ENCODE data around the gene CX3CL1. TPM values are rescaled to one million over a fixed set of nuclear protein-coding genes. Genes with fewer than 3 reads are reported as not detected.
A peak's percentile ranks its signal among the peaks of the same experiment; 100 is the strongest.

The CX3CL1 gene
- total and polyA plus RNA-seq, 8 donors: 8.6 to 27.8 (median 11.2) TPM

DNA sequence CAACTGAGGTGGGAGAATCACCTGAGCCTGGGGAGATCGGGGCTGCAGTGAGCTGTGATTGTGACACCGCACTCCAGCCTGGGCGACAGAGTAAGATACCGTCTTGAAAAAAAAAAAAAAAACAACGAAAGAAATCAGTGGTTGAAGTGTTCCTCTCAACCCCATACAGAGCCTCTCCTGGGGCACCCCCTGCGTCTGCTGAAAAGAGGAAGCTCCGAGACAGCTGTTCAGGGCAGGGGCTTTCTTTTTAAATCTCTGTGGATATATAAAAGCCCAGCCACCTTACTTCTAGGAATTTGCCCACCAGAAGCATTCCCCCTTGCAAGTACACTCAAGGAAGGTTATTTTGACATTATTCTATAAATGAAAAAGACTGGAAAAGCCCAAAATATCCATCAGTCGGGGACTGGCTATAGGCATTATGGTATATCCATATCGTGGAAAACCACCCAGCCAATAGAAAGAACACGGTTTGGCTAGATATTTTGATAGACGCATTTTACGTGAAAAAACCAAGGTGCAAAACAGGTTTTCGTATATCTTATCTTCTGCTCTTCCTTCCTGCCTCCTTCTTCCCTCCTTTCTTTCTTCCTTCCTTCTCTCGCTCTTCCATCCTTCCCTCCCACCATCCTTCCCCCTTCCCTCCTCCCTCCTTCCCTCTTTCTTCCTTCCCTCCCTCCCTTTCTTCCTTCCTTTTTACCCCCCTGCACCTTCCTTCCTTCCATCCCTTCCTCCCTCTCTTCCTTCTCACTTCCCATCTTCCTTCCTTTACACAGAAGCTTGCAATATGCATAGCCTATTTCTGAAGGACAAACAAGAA, 22.9 kb upstream of the CX3CL1 start:
- no peaks in the 10 kb centered on the region for H3K36me3 ChIP-seq
- no peak for DNase-seq
- H3K27me3 ChIP-seq: no peaks in the 10 kb centered on the region
- no peak overlapping the region for H3K27ac ChIP-seq
- no peaks in the 10 kb centered on the region for H3K4me1 ChIP-seq
- no peaks in the 10 kb centered on the region for H3K9me3 ChIP-seq
- intact Hi-C loops (cut with DNase I): no loop called here
- peak; percentile 73 for ATAC-seq
- no peak overlapping the region for H3K4me3 ChIP-seq
- TF ChIP-seq, protein P1, sequence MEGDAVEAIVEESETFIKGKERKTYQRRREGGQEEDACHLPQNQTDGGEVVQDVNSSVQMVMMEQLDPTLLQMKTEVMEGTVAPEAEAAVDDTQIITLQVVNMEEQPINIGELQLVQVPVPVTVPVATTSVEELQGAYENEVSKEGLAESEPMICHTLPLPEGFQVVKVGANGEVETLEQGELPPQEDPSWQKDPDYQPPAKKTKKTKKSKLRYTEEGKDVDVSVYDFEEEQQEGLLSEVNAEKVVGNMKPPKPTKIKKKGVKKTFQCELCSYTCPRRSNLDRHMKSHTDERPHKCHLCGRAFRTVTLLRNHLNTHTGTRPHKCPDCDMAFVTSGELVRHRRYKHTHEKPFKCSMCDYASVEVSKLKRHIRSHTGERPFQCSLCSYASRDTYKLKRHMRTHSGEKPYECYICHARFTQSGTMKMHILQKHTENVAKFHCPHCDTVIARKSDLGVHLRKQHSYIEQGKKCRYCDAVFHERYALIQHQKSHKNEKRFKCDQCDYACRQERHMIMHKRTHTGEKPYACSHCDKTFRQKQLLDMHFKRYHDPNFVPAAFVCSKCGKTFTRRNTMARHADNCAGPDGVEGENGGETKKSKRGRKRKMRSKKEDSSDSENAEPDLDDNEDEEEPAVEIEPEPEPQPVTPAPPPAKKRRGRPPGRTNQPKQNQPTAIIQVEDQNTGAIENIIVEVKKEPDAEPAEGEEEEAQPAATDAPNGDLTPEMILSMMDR (IDR thresholded peaks at IDR 0.05): no peak

DNA sequence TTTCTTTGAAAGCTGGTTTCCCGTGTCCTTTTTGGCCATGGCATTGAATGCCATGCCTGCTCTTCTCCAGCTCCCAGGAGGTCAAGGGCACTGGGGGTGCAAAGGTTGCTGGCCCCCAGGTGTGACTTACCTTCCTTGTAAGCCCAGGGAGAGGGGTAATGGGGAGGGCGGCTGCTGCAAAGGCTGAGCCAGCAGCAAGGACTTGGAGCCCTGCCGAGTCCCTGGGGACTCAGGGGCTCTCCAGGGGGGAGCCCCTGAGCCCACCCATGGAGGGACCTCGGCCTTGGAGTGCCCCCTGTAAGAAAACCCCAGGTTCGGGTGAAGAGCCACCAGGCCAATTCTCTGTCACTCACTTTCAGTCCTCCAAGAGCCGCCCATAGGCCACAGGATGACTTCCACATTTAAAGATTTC, 19.6 kb upstream of the CX3CL1 start:
- no peak overlapping the region for H3K27ac ChIP-seq
- no peak overlapping the region for H3K4me3 ChIP-seq
- no peak for DNase-seq
- no peaks in the 10 kb centered on the region for H3K27me3 ChIP-seq
- H3K4me1 ChIP-seq: peaks cover 0 to under 1% of the 10 kb centered on the region in 2 donors
- TF ChIP-seq, protein P1 (IDR thresholded peaks at IDR 0.05): no peak
- intact Hi-C loops (cut with DNase I): no loop called here
- ATAC-seq: no peak
- H3K36me3 ChIP-seq: no peaks in the 10 kb centered on the region
- H3K9me3 ChIP-seq: no peaks in the 10 kb centered on the region

DNA sequence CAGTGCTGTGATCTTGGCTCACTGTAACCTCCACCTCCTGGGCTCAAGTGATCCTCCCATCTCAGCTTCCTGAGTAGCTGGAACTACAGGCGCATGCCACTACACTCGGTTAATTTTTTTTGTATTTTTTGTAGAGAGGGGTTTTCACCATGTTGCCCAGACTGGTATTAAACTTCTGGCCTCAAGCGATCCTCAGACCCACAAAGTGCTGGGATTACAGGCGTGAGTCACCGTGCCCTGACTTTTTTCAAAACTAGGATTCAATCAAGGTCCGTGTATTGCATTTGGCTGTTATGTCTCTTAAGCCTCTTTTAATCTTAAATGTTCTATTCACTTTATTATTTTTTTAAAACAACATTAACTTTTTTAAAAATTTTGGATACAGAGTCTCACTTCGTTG, 18.0 kb upstream of the CX3CL1 start:
- no peak for DNase-seq
- H3K36me3 ChIP-seq: no peaks in the 10 kb centered on the region
- TF ChIP-seq, protein P1 (IDR thresholded peaks at IDR 0.05): no peak
- ATAC-seq: no peak
- peaks cover 0 to 13% of the 10 kb centered on the region in 2 donors for H3K4me1 ChIP-seq
- H3K27me3 ChIP-seq: no peaks in the 10 kb centered on the region
- H3K4me3 ChIP-seq: no peak overlapping the region
- intact Hi-C loops (cut with DNase I): no loop called here
- no peak overlapping the region for H3K27ac ChIP-seq
- no peaks in the 10 kb centered on the region for H3K9me3 ChIP-seq

DNA sequence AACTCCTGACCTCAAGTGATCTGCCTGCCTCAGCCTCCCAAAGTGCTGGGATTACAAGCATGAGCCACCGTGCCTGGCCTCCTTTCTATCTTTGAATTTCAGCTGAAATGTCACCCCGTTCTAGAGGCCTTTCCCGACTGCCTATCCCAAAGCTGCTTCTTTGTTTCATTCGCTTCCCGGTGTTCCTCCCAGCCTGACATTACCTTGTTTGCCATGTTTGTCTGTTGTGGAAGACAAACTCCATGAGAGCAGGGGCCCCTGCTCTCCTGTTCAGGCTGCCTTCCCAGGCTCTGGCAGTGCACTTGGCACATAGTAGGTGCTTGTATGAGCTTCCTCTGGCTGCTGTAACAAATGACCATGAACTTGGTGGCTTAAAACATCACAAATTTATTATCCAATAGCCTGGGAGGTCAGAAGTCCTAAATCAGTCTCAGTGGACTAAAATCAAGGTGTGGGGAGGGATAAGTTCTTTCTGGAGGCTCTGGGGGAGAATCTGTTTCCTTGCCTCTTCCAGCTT, 16.3 kb upstream of the CX3CL1 start:
- no peak for ATAC-seq
- Histone ChIP-seq H3K4me3 (no peak overlapping the region), H3K4me1 (peaks cover 0 to 13% of the 10 kb centered on the region in 2 donors), H3K36me3 (no peaks in the 10 kb centered on the region), H3K27me3 (no peaks in the 10 kb centered on the region), H3K27ac (no peak overlapping the region), H3K9me3 (no peaks in the 10 kb centered on the region)
- TF ChIP-seq, protein P1 (IDR thresholded peaks at IDR 0.05): no peak
- DNase-seq: no peak
- intact Hi-C loops (cut with DNase I): no loop called here

DNA sequence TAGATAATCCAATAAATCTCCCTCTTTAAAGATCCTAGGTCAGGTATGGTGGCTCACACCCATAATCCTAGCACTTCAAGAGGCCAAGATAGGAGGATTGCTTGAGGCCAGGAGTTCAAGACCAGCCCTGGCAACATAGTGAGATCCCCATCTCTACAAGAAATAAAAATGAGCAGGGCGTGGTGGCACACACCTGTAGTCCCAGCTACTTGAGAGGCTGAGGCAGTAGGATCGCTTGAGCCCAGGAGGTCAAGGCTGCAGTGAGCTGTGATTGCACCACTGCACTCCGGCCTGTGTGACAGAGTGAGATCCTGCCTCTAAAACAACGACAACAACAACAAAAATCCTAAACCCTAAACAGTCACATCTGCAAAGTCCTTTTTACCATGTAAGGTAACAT, 15.7 kb upstream of the CX3CL1 start:
- no peaks in the 10 kb centered on the region for H3K36me3 ChIP-seq
- no peaks in the 10 kb centered on the region for H3K9me3 ChIP-seq
- no peak overlapping the region for H3K4me3 ChIP-seq
- peaks cover 0 to 13% of the 10 kb centered on the region in 2 donors for H3K4me1 ChIP-seq
- intact Hi-C loops (cut with DNase I): no loop called here
- no peak for ATAC-seq
- H3K27me3 ChIP-seq: no peaks in the 10 kb centered on the region
- TF ChIP-seq, protein P1 (IDR thresholded peaks at IDR 0.05): no peak
- H3K27ac ChIP-seq: no peak overlapping the region
- no peak for DNase-seq
